ENCODE data around the gene ING3. TPM values are rescaled to one million over a fixed set of nuclear protein-coding genes. Genes with fewer than 3 reads are reported as not detected.

Gene ING3
- total and polyA plus RNA-seq, 9 of the 15 experiments (the other 6 are each of a cell fraction or from before 2014, with no cell fraction given), result 22.8 to 233 (median 50.4) TPM

DNA sequence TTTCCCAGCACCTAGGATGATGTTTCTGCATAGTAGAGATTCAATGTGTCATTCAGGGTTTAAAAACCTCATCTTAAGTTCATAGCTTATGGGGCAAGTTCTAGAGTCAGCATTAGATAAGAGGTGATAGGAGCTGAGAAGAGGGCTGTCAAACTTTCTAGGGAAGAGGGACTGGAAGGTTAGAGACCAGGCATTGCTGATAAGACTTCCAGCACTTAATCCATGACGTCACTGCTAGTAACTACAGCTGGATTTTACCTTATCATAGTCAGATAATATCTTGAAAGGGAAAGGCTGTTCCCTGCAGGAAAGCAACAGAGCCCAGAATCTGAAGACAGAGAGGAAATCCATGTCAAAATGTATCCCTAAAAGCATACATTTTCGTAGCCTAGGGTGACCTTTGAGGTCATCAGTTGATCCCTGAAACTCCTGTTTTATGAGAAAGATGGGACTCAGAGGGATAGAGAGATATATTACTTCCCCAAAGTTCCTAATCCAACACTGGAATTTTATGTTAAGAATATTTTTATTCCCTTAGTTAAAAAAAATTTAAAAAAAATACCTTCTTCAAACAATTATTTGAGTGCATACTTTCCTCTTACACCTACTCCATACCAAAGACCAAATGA is 34.7 kb downstream of the ING3 start (continued):
- TF ChIP-seq ELK3 (CRISPR knock-in tag; IDR thresholded peaks at IDR 0.05), result no peak
- TF ChIP-seq ZNF282 (CRISPR knock-in tag; IDR thresholded peaks at IDR 0.05), result no peak
- TF ChIP-seq POLR2G (IDR thresholded peaks at IDR 0.05; ENCODE audit: low read depth, low read length), result no peak
- TF ChIP-seq, protein P1, sequence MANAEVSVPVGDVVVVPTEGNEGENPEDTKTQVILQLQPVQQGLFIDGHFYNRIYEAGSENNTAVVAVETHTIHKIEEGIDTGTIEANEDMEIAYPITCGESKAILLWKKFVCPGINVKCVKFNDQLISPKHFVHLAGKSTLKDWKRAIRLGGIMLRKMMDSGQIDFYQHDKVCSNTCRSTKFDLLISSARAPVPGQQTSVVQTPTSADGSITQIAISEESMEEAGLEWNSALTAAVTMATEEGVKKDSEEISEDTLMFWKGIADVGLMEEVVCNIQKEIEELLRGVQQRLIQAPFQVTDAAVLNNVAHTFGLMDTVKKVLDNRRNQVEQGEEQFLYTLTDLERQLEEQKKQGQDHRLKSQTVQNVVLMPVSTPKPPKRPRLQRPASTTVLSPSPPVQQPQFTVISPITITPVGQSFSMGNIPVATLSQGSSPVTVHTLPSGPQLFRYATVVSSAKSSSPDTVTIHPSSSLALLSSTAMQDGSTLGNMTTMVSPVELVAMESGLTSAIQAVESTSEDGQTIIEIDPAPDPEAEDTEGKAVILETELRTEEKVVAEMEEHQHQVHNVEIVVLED (CRISPR knock-in tag; IDR thresholded peaks at IDR 0.05), result peak; percentile 58; the same call in 1 of the 2 replicates
- TF ChIP-seq, protein P2, sequence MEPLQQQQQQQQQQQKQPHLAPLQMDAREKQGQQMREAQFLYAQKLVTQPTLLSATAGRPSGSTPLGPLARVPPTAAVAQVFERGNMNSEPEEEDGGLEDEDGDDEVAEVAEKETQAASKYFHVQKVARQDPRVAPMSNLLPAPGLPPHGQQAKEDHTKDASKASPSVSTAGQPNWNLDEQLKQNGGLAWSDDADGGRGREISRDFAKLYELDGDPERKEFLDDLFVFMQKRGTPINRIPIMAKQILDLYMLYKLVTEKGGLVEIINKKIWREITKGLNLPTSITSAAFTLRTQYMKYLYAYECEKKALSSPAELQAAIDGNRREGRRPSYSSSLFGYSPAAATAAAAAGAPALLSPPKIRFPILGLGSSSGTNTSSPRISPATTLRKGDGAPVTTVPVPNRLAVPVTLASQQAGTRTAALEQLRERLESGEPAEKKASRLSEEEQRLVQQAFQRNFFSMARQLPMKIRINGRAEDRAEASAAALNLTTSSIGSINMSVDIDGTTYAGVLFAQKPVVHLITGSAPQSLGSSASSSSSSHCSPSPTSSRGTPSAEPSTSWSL (CRISPR knock-in tag; IDR thresholded peaks at IDR 0.05; ENCODE audit: borderline replicate concordance), result no peak
- TF ChIP-seq, protein P3, sequence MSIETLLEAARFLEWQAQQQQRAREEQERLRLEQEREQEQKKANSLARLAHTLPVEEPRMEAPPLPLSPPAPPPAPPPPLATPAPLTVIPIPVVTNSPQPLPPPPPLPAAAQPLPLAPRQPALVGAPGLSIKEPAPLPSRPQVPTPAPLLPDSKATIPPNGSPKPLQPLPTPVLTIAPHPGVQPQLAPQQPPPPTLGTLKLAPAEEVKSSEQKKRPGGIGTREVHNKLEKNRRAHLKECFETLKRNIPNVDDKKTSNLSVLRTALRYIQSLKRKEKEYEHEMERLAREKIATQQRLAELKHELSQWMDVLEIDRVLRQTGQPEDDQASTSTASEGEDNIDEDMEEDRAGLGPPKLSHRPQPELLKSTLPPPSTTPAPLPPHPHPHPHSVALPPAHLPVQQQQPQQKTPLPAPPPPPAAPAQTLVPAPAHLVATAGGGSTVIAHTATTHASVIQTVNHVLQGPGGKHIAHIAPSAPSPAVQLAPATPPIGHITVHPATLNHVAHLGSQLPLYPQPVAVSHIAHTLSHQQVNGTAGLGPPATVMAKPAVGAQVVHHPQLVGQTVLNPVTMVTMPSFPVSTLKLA (conservative IDR thresholded peaks at IDR 0.05), result peak; percentile 26 to 59; a peak in 1 of 4 replicates
- no peak for TF ChIP-seq PPARD (CRISPR knock-in tag; IDR thresholded peaks at IDR 0.05)
- TF ChIP-seq U2AF2 (optimal IDR thresholded peaks at IDR 0.05; ENCODE audit: low read depth, low read length), result no peak
- no peak for TF ChIP-seq PTBP1 (IDR thresholded peaks at IDR 0.05; ENCODE audit: low read depth, low read length)
- TF ChIP-seq ZNF589 (CRISPR knock-in tag; IDR thresholded peaks at IDR 0.05; ENCODE audit: low read depth), result no peak
- TF ChIP-seq, protein P4, sequence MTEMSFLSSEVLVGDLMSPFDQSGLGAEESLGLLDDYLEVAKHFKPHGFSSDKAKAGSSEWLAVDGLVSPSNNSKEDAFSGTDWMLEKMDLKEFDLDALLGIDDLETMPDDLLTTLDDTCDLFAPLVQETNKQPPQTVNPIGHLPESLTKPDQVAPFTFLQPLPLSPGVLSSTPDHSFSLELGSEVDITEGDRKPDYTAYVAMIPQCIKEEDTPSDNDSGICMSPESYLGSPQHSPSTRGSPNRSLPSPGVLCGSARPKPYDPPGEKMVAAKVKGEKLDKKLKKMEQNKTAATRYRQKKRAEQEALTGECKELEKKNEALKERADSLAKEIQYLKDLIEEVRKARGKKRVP (CRISPR knock-in tag; IDR thresholded peaks at IDR 0.05), result no peak
- no peak for TF ChIP-seq NFRKB (IDR thresholded peaks at IDR 0.05; ENCODE audit: low read depth)
- TF ChIP-seq ZNF217 (CRISPR knock-in tag; IDR thresholded peaks at IDR 0.05), result no peak
- TF ChIP-seq, protein P5, sequence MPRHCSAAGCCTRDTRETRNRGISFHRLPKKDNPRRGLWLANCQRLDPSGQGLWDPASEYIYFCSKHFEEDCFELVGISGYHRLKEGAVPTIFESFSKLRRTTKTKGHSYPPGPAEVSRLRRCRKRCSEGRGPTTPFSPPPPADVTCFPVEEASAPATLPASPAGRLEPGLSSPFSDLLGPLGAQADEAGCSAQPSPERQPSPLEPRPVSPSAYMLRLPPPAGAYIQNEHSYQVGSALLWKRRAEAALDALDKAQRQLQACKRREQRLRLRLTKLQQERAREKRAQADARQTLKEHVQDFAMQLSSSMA (CRISPR knock-in tag; IDR thresholded peaks at IDR 0.05), result no peak
- TF ChIP-seq MEIS2 (IDR thresholded peaks at IDR 0.05; ENCODE audit: partially characterized antibody), result peak; percentile 71
- no peak for TF ChIP-seq SAFB2 (IDR thresholded peaks at IDR 0.05; ENCODE audit: borderline replicate concordance, low read depth, low read length, severe bottlenecking)
- TF ChIP-seq PTRF (tag; IDR thresholded peaks at IDR 0.05), result no peak
- no peak for TF ChIP-seq PCBP1 (IDR thresholded peaks at IDR 0.05; ENCODE audit: low read depth, low read length, poor library complexity, severe bottlenecking)
- no peak for TF ChIP-seq KAT7 (CRISPR knock-in tag; IDR thresholded peaks at IDR 0.05; ENCODE audit: borderline replicate concordance)
